NT2/D1 (cell line): ENCODE data around the gene FAM83B.

Experiments
- SUZ12 ChIP-seq: IDR thresholded peaks from 2 replicates; pipeline ENCODE4 v1.6.1; 2011; ENCODE audit not compliant: insufficient read length, insufficient read depth; ENCODE audit errors: extremely low read depth
- YY1 ChIP-seq: IDR thresholded peaks from 2 replicates; pipeline ENCODE4 v1.6.1; 2011; ENCODE audit not compliant: insufficient read length, insufficient read depth
- ZNF274 ChIP-seq: IDR thresholded peaks from 2 replicates; pipeline ENCODE4 v1.6.1; 2011; ENCODE audit warnings: mild to moderate bottlenecking, low read depth, low read length

DNA sequence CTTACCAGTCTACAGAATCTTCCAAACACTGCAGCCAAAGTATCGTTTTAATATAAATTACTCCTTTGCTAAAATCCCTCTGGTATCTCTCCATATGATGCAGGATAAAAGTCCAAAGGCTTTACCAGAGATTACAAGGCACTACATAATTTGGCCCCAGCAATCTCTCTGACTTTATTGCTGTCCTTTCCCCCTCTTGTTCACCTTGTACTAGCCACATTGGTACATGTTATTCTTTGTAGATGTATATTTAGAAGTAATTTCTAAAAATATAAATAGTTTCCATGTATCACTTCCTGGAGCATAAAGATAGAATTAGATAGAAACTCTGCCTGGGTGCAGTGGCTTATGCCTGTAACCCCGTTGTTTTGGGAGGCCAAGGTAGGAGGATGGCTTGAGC, 28.7 kb upstream of the FAM83B start:
- TF ChIP-seq ZNF274 (no peak), YY1 (no peak), SUZ12 (no peak)
